Endothelial cell of umbilical vein (primary cell): ENCODE data around the gene MB21D2. TPM values are rescaled to one million over a fixed set of nuclear protein-coding genes. Genes with fewer than 3 reads are reported as not detected.

Source experiments
- BruUV-seq: library from RNA; stranded (reverse); fragments of 400-500 nt; replicated peaks from 2 replicates; lab custom pipeline; 2021; lab: Mats Ljungman, UMichigan
- CTCF ChIA-PET: fragments of 300-600, 350-600 bp; sonication (Branson Sonifier 250); formaldehyde crosslinking; loops from one replicate; lab custom pipeline; 2021; ENCODE audit warnings: antibody characterized with exemption, inconsistent platforms; lab: Charles Lee
- POLR2A ChIA-PET: fragments of 300-600, 350-600 bp; sonication (Branson Sonifier 250); formaldehyde crosslinking; loops from one replicate; lab custom pipeline; 2021; ENCODE audit warnings: antibody characterized with exemption, inconsistent platforms; lab: Charles Lee
- DNase-seq: peaks from one replicate; pipeline ENCODE4 v3.0.0-alpha.2; 2011; ENCODE audit warnings: low read depth, low spot score
- FAIRE-seq: peaks from 2 replicates; lab custom pipeline; 2011; peaks lifted over from hg19 to GRCh38; lab: Jason Lieb, UNC
- H2AFZ ChIP-seq: 2 replicates; pipeline ENCODE4 v1.6.0; 2012; ENCODE audit warnings: low read depth, low read length, control low read depth, inconsistent platforms
- H3K27ac ChIP-seq: 2 replicates; pipeline ENCODE4 v1.5.1; 2011; ENCODE audit warnings: low read depth, mild to moderate bottlenecking, control low read depth, low read length, moderate library complexity; ENCODE audit not compliant: insufficient read depth
- H3K27me3 ChIP-seq, 2 experiments: 2 replicates each; pipeline versions ENCODE4 v1.6.0 to v1.6.1; 2011; ENCODE audit warnings: low read length in 2 of 2, mixed read lengths in 1 of 2; ENCODE audit not compliant: control insufficient read depth in 2 of 2, insufficient read depth in 2 of 2
- H3K36me3 ChIP-seq, 2 experiments: 2 replicates in 1 of 2; 3 replicates in 1 of 2; pipeline ENCODE4 v1.5.1; 2011; ENCODE audit warnings: low read length in 2 of 2, mild to moderate bottlenecking in 1 of 2, moderate library complexity in 1 of 2; ENCODE audit not compliant: control insufficient read depth in 2 of 2, insufficient read depth in 2 of 2; ENCODE audit errors: extremely low read depth in 1 of 2
- H3K4me1 ChIP-seq: 3 replicates; pipeline ENCODE4 v1.5.1; 2011; ENCODE audit warnings: mild to moderate bottlenecking, low read length; ENCODE audit not compliant: control insufficient read depth, insufficient read depth; ENCODE audit errors: extremely low read depth
- H3K4me2 ChIP-seq: 2 replicates; pipeline ENCODE4 v1.6.1; 2011; ENCODE audit warnings: low read length, control low read depth, mixed read lengths; ENCODE audit not compliant: insufficient read depth
- H3K4me3 ChIP-seq, 3 experiments: fragments of 200-600 bp in 1 of 3; sonication (generic), shearing (Covaris generic) in 1 of 3; replicated peaks in 1 of 3; 2 replicates each; pipeline ENCODE4 v1.5.1; 2011 to 2016; ENCODE audit warnings: control low read depth in 3 of 3, low read length in 3 of 3, mild to moderate bottlenecking in 2 of 3, inconsistent platforms in 1 of 3, low read depth in 1 of 3, moderate library complexity in 1 of 3; ENCODE audit not compliant: insufficient read depth in 1 of 3
- H3K79me2 ChIP-seq: 2 replicates; pipeline ENCODE4 v1.6.0; 2012; ENCODE audit warnings: low read length, inconsistent platforms; ENCODE audit not compliant: control insufficient read depth, insufficient read depth
- H3K9ac ChIP-seq: replicated peaks from 2 replicates; pipeline ENCODE3; 2011; ENCODE audit warnings: low read length, control low read depth; ENCODE audit not compliant: insufficient read depth; ENCODE audit errors: extremely low read depth
- H3K9me1 ChIP-seq: replicated peaks from 3 replicates; pipeline ENCODE4 v1.6.0; 2011; ENCODE audit warnings: mild to moderate bottlenecking, low read length; ENCODE audit not compliant: control insufficient read depth, insufficient read depth; ENCODE audit errors: extremely low read depth
- H3K9me3 ChIP-seq: replicated peaks from 2 replicates; pipeline ENCODE4 v1.5.1; 2012; ENCODE audit warnings: low read length, inconsistent platforms; ENCODE audit not compliant: control insufficient read depth, insufficient read depth
- H4K20me1 ChIP-seq: replicated peaks from 2 replicates; pipeline ENCODE3; 2011; ENCODE audit warnings: mild to moderate bottlenecking, low read length; ENCODE audit not compliant: control insufficient read depth, insufficient read depth; ENCODE audit errors: extremely low read depth
- EZH2 ChIP-seq: IDR thresholded peaks from 2 replicates; pipeline ENCODE4 v1.6.1; 2012; ENCODE audit warnings: borderline replicate concordance, low read depth, mild to moderate bottlenecking, moderate library complexity, low read length, inconsistent platforms; ENCODE audit not compliant: severe bottlenecking
- FOS ChIP-seq: IDR thresholded peaks from 2 replicates; pipeline ENCODE4 v1.6.1; 2011; ENCODE audit warnings: mild to moderate bottlenecking, low read length, moderate library complexity, borderline replicate concordance; ENCODE audit not compliant: insufficient read depth
- GATA2 ChIP-seq: IDR thresholded peaks from 2 replicates; pipeline ENCODE4 v1.7.0; 2011; ENCODE audit warnings: low read depth, mild to moderate bottlenecking, moderate library complexity, mixed read lengths, low read length; ENCODE audit not compliant: insufficient read length, insufficient read depth
- JUN ChIP-seq: IDR thresholded peaks from 2 replicates; pipeline ENCODE4 v1.6.1; 2011; ENCODE audit warnings: borderline replicate concordance, low read depth; ENCODE audit not compliant: insufficient read length, insufficient read depth
- MYC ChIP-seq: IDR thresholded peaks from one replicate; pipeline ENCODE4 v1.6.1; 2011; ENCODE audit warnings: mild to moderate bottlenecking, low read depth, low read length
- POLR2A ChIP-seq: IDR thresholded peaks from 2 replicates; pipeline ENCODE4 v1.6.1; 2012; ENCODE audit warnings: low read depth, mild to moderate bottlenecking, control low read depth, low read length
- POLR2AphosphoS5 ChIP-seq: IDR thresholded peaks from 2 replicates; pipeline ENCODE4 v1.6.1; 2012; ENCODE audit warnings: low read depth, mild to moderate bottlenecking, control low read depth, low read length, moderate library complexity; ENCODE audit not compliant: insufficient read depth
- dilution Hi-C: fragments of 300-500 bp; cut with MboI; formaldehyde crosslinking; loops from one replicate; pipeline ENCODE4 v1.15.0; 2019; ENCODE audit warnings: low sequenced_read_pairs; ENCODE audit not compliant: extremely low pct_ligation_motif_present
- intact Hi-C: fragments of 100-400 bp; cut with micrococcal nuclease; formaldehyde crosslinking; loops from one replicate; pipeline ENCODE4 v1.10.0; 2022
- polyA plus RNA-seq, 4 experiments: library from polyadenylated mRNA; depleted of rRNA in 3 of 4; stranded (reverse) in 3 of 4; unstranded in 1 of 4; fragments of >200 nt; gene quantifications; 2 replicates each; pipeline versions ENCODE4 v1.2.1 to v1.2.3, GENCODE V29; 2011 to 2012; ENCODE audit warnings: missing spikeins in 1 of 4
- total RNA-seq: library from RNA; stranded (reverse); gene quantifications from 2 replicates; pipeline ENCODE4 v1.2.3, GENCODE V29; 2021
- TF ChIP-seq, protein P1 (sequence below), 2 donors: IDR thresholded peaks; 1 replicate in 1 of 2; 2 replicates in 1 of 2; pipeline ENCODE4 v1.5.1; 2011; ENCODE audit warnings: low read length in 2 of 2, mild to moderate bottlenecking in 2 of 2, moderate library complexity in 2 of 2, control low read depth in 1 of 2, inconsistent platforms in 1 of 2, low read depth in 1 of 2; ENCODE audit not compliant: insufficient read depth in 1 of 2; ENCODE audit errors: extremely low read depth in 1 of 2
- TF ChIP-seq, protein P2 (sequence below): IDR thresholded peaks from 2 replicates; pipeline ENCODE4 v1.6.1; 2011; ENCODE audit not compliant: insufficient read depth, insufficient read length

The MB21D2 gene
- total and polyA plus RNA-seq, 2 donors (not counting 3 experiments of a cell fraction or from before 2014, with no cell fraction given): 6.7 to 7.4 TPM

DNA sequence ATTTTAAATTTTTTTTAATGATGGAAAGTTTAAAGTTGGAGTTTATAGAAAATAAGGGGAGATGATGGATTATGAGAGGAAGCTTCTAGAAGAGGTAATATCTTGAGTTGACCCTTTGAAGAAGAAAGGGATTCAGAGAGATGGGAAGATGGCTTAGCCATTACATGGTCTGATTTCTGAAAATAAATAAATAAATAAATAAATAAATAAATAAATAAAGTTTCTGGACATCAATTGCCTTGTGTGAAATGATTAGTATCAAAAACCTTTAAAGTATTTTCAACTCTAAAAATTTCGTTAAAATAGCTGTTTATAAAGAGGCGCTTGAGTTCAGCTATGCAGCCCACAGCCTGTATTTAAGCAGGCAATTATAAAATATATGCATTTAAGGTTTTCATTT, 93.3 kb downstream of the MB21D2 start:
- CTCF ChIA-PET: interaction anchor here (1.5 to 2.2 kb wide), 2 partner anchors 8 to 27 kb away, joined by 3 to 7 read pairs; no protein-coding TSS in a partner anchor
- H3K9me1 ChIP-seq: no peaks in the 10 kb centered on the region
- BruUV-seq: no TSS peak

More for the DNA sequence above, 93.3 kb downstream of the MB21D2 start:
- Histone ChIP-seq H3K4me1 (peaks cover 7% of the 10 kb centered on the region), H2AFZ (no peak overlapping the region), H3K4me3 (no peak overlapping the region), H3K79me2 (no peaks in the 10 kb centered on the region), H3K9ac (no peak overlapping the region), H3K27me3 (no peaks in the 10 kb centered on the region), H4K20me1 (no peaks in the 10 kb centered on the region), H3K27ac (no peak overlapping the region), H3K36me3 (no peaks in the 10 kb centered on the region), H3K9me3 (no peaks in the 10 kb centered on the region), H3K4me2 (no peak overlapping the region)
- FAIRE-seq: no peak
- TF ChIP-seq EZH2: no peak
- no peak for TF ChIP-seq MYC
- no peak for TF ChIP-seq JUN
- TF ChIP-seq POLR2A: no peak
- TF ChIP-seq, protein P1, sequence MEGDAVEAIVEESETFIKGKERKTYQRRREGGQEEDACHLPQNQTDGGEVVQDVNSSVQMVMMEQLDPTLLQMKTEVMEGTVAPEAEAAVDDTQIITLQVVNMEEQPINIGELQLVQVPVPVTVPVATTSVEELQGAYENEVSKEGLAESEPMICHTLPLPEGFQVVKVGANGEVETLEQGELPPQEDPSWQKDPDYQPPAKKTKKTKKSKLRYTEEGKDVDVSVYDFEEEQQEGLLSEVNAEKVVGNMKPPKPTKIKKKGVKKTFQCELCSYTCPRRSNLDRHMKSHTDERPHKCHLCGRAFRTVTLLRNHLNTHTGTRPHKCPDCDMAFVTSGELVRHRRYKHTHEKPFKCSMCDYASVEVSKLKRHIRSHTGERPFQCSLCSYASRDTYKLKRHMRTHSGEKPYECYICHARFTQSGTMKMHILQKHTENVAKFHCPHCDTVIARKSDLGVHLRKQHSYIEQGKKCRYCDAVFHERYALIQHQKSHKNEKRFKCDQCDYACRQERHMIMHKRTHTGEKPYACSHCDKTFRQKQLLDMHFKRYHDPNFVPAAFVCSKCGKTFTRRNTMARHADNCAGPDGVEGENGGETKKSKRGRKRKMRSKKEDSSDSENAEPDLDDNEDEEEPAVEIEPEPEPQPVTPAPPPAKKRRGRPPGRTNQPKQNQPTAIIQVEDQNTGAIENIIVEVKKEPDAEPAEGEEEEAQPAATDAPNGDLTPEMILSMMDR (IDR thresholded peaks at IDR 0.05; ENCODE audit: extremely low read depth in 1 of 2, insufficient read depth in 1 of 2, low read depth in 1 of 2, low read length in 2 of 2): no peak
- TF ChIP-seq FOS: no peak
- no peak for TF ChIP-seq GATA2
- TF ChIP-seq POLR2AphosphoS5: no peak
- TF ChIP-seq, protein P2, sequence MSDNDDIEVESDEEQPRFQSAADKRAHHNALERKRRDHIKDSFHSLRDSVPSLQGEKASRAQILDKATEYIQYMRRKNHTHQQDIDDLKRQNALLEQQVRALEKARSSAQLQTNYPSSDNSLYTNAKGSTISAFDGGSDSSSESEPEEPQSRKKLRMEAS: no peak
- intact Hi-C loops: no loop called here
- DNase-seq: no peak
- POLR2A ChIA-PET: no interaction called here
- dilution Hi-C loops: no loop called here
